HL-60/S4 treated with phorbol 12-myristate 13-acetate at 8.2 ng/mL for 4 days and 3 days (cell line): ENCODE measurements around the gene MPPED2.

ENCODE experiments used
- in situ Hi-C: fragments of 300-500 bp; cut with MboI; formaldehyde crosslinking; loops from 2 replicates; pipeline ENCODE4 v1.15.0; 2022; ENCODE audit warnings: low sequenced_read_pairs

MPPED2 gene

DNA sequence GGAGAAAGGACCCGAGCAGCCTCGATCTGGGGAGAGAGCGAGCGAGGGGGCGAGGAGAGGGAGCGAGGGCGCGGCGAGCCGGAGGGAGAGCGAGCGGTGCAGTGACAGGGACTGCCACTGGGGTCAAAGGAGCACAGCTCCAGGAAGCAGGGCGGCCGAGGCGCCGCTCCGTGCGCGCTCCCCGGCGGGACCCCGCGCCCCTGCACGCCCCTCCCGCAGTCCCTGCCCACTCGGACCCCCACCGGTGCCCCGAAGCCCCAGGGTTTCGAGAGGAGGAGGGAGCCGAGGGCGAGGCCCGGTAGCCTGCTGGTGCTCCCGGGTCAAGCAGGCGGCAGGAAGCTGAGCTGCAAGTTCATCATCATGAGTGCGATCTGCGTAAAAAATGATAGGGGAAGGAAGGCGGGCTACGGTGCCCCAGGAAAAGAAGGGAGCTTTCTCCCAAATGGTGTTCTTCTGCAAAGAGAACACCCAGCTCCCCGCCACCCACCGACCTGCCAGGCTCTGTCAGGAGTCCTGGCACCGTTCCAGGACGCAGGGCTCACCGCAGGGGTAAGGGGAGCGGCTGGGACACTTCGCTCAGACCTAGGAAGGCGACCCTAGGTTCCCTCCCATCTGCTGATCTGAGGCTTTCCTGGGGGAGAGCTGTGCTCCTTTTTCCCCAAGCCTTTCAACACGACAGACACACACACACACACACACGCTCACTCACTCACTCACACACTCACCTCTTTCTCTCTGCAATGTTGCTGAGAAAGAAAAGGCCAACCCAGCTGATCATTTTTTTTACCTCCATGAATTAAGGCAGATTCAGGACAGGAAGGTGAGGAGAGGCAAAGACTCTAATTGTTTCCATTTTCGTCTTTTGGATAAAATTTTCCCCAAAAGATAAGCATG lies at the start of gene MPPED2:
Gene MPPED2, minus strand, starts transcription at position 103 of the 894 bp plus-strand sequence. CDS start 5,980 bp downstream, outside the sequence.
- in situ Hi-C loops = no loop called here

GRCh38 chr11:30635401-30635989 lies 49.3 kb upstream of the MPPED2 start:
- in situ Hi-C loops = no loop called here

DNA sequence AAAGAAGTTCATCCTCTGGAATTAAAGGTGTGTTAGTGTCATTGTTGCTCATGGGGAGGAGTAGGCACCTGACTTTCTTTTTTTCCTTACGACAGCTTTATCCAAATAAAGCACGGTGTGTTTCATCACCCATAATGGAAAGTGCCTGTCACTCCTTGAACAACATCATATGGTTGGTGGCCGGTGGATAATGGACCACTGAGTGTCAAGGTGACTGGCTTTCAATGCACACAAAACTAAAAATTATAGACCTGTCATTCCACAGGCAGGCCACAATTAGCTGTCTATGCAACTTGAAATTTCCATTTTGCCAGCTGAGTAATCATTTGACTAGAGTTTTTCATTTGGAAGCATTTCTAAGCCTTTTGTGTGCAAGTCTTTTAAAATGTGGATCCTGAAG lies 45.0 kb upstream of the MPPED2 start:
- in situ Hi-C loops = no loop called here

GRCh38 chr11:30619767-30620166 lies 33.6 kb upstream of the MPPED2 start:
- in situ Hi-C loops = no loop called here

- in situ Hi-C loops = no loop called here
Observed at GRCh38 chr11:30617762-30618161, 31.6 kb upstream of the MPPED2 start.

GRCh38 chr11:30610628-30611027 lies 24.5 kb upstream of the MPPED2 start:
- in situ Hi-C loops = no loop called here

DNA sequence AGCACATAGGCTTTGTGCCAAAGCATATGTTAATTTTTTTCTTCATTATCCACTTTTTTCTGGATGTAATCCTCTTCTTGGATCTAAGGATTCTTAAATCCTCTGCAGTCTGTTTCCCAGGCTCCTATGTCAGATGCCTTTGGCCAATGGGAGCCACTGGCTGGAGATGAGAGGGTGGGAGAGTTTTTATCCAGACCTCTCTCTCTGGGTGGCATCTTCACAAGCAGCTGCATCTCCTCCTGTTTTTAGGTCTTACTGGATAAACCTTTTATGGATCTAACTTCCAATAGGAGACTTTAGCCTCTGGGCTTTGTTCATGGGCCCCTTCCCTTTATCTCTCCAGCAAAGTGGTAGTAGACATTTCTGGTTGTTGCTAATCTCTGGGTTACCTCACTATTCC lies 22.4 kb upstream of the MPPED2 start:
- in situ Hi-C loops = no loop called here

DNA sequence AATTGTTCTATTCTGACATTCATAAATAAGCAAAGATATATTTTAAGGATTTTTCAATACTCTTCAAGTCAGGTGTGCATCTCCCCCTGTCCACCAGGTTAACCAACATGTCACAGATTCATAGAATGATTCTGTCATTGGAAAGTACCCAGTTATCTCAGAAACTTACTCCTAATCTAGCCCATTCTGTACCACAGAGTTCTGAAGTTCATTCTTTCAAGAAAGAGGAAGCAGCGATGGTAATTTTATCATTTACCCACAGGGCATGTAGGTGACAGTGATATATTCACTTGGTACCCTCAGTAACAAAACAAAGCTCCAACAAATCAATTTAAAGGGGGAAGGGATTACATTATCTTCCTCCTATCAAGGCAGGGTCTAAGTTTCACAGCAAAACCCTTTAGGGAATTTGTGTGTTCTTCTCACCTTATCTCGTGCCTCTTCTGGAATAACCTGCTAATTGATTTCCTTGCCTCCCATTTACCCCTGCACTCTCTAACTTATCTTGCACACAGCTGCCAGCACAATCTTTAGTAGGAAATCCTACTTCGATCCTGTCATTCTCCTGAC lies 19.0 kb upstream of the MPPED2 start:
- in situ Hi-C loops = no loop called here

GRCh38 chr11:30603357-30603756 lies 17.2 kb upstream of the MPPED2 start:
- in situ Hi-C loops = no loop called here

DNA sequence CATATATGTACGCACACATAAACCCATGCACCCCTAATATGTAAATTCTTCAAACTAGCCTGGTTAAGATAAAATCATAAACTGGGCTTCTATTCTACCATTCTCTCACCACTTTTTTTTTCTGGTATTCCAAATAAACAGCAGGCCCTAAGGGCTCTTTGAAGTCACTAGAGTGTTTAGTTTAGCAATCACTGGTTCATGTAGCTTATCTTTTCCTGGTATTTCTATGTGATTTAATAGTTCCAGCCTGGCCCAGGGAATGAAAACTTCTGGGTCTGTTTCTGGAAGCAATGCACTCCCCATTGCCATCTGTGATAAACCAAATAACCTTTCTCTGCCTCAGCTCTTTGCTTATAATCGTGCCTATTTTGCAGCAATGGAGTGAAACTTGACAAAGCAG lies 10.7 kb upstream of the MPPED2 start:
- in situ Hi-C loops = no loop called here

GRCh38 chr11:30595934-30596333 lies 9.8 kb upstream of the MPPED2 start:
- in situ Hi-C loops = no loop called here

DNA sequence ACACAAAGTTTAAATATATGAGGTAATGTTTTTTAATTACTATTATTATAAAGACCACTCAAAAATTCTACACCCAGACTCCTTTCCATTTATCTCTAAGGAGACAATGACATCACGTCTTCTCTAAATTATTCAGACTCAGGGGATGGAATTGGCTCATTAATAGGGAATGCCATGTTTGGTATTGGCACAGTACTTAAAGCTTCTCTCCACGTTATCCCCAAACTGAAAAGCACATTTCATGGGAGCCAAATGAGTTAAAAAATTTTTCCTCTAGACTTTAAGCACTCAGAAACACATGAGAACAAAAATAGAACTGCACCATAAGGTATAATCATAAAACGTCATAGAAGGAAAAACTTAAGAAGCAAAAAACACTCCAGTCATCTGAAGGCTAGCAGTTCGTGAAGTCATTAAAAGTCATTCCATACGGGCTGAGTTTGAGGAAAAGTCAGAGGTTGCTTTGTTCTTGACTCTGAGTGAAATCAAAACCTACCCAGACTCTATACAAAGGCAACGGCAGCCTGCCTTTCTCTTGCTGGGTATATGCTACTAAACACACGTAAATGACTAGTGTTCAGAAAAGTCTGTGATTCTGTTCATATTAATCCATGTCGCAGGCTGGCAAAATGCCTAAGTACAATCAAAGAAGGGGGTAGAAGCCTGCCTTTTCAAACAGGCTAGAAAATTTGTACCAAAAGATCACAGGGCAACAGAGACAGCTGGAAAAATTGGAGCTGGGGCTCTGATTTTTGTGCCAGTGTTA lies 8.7 kb upstream of the MPPED2 start:
- in situ Hi-C loops = no loop called here

- in situ Hi-C loops = no loop called here
Observed at GRCh38 chr11:30587269-30587812, 1.2 kb upstream of the MPPED2 start.

DNA sequence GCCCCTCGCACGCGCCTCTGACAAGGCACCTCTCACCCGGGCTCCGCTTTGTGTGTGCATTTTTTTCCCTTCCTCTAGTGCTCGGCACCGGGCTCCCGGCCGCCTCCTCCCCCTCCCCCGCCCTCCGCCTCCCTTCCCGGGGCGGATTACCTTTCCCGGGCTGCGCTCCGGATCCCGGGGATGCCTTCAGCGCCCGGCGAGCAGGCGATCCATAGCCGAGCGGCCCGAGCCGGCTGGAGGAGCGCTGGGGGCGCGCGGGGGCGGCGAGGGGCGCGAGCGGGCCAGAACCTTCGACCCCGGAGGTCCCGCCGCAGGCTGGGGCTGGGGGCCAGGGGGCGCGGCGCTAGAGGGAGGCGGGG lies 282 bp downstream of the MPPED2 start:
- in situ Hi-C loops = no loop called here

- in situ Hi-C loops = no loop called here
Observed at GRCh38 chr11:30585125-30585891, 845 bp downstream of the MPPED2 start.

GRCh38 chr11:30583476-30584280 lies 2.5 kb downstream of the MPPED2 start:
- in situ Hi-C loops = no loop called here

- in situ Hi-C loops = no loop called here
Observed at GRCh38 chr11:30582726-30583125, 3.4 kb downstream of the MPPED2 start.

DNA sequence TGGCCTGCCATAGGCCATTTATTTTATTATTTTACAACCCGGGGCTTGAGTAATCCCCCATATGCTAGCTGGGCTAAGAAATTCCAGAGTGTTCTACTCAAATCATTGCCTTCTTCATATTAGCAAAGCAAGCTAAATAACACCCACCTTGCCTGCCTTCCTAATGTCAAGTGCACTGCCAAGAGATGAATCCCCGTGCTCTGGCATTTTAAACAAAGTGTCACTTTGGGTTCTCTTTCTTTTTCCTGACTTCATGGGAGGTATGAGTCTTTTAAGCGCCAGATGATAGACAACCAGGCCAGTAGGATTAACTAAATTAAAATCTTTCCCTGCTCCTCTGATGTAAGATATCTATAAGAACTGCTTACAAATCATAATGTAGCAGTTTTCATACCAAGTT lies 4.5 kb downstream of the MPPED2 start:
- in situ Hi-C loops = no loop called here

DNA sequence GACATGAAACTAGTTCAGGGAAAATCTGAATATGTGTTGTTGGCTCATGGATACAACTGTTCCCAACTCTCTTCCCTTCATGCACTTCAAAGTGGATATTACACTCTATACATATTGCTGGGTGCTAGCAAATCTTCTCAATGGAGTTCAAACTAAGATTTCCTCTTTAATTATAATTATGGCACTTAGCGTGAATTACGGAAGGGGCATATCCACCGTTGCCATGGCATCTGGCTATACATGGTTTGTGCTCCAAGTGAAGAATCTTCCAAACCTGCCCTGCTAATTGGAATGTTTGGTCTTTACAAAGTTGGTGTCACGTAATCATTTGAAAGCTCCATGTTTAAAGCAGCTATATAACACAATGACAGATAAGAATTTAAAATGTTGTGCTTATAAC lies 5.6 kb downstream of the MPPED2 start:
- in situ Hi-C loops = no loop called here
